ENCODE data around the gene DLGAP1.

Gene DLGAP1

DNA sequence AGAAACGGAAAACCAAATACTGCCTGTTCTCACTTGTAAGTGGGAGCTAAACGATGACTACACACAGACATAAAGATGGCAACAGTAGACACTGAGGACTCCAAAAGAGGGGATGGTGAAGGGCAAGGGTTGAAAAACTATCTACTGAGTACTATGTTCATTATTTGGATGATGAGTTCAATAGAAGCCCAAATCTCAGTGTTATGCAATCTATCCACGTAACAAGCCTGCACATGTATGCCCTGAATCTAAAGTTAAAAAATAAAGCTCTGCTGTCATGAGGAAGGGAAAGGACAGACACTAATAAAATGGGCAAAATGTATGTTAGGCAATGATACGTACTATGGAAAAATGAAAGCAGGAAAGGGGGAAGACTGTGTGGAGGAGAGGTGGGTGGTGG, 629.1 kb downstream of the DLGAP1 start:
- TF ChIP-seq, protein P1, sequence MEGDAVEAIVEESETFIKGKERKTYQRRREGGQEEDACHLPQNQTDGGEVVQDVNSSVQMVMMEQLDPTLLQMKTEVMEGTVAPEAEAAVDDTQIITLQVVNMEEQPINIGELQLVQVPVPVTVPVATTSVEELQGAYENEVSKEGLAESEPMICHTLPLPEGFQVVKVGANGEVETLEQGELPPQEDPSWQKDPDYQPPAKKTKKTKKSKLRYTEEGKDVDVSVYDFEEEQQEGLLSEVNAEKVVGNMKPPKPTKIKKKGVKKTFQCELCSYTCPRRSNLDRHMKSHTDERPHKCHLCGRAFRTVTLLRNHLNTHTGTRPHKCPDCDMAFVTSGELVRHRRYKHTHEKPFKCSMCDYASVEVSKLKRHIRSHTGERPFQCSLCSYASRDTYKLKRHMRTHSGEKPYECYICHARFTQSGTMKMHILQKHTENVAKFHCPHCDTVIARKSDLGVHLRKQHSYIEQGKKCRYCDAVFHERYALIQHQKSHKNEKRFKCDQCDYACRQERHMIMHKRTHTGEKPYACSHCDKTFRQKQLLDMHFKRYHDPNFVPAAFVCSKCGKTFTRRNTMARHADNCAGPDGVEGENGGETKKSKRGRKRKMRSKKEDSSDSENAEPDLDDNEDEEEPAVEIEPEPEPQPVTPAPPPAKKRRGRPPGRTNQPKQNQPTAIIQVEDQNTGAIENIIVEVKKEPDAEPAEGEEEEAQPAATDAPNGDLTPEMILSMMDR (IDR thresholded peaks at IDR 0.05; ENCODE audit: extremely low read depth, insufficient read depth, missing control alignments): no peak
- in situ Hi-C loops (cut with MboI; ENCODE audit: low pct_unique_long_range_greater_than_20kb, low sequenced_read_pairs, unreplicated experiment): no loop called here
- no peak for DNase-seq (ENCODE audit: low spot score)

DNA sequence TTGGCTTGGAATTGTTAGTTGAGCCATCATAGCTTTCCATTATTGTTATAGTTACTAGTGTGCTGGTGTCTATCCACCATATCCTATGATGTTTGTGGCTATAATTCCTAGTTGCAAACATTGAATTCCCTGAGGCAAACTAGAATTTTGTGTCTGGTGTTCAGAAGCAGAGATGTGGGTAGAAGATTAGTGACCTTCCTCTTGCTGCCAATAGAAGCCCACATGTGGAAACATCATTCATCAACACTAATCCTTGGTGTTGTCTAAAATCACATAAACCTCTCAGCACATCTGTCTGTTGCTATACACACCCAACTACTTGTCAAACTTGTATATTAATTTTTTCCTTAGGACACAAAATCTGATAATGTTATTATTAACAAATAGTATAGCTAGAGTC, 631.0 kb downstream of the DLGAP1 start:
- no peak for DNase-seq (ENCODE audit: low spot score)
- in situ Hi-C loops (cut with MboI; ENCODE audit: low pct_unique_long_range_greater_than_20kb, low sequenced_read_pairs, unreplicated experiment): no loop called here
- TF ChIP-seq, protein P1 (IDR thresholded peaks at IDR 0.05; ENCODE audit: extremely low read depth, insufficient read depth, missing control alignments): no peak

- in situ Hi-C loops (cut with MboI; ENCODE audit: low pct_unique_long_range_greater_than_20kb, low sequenced_read_pairs, unreplicated experiment): no loop called here
- TF ChIP-seq, protein P1 (IDR thresholded peaks at IDR 0.05; ENCODE audit: extremely low read depth, insufficient read depth, missing control alignments): no peak
- DNase-seq (ENCODE audit: low spot score): no peak
Observed at GRCh38 chr18:3823073-3823472, 632.0 kb downstream of the DLGAP1 start.

GRCh38 chr18:3821524-3821923, 633.6 kb downstream of the DLGAP1 start:
- TF ChIP-seq, protein P1 (IDR thresholded peaks at IDR 0.05; ENCODE audit: extremely low read depth, insufficient read depth, missing control alignments): no peak
- in situ Hi-C loops (cut with MboI; ENCODE audit: low pct_unique_long_range_greater_than_20kb, low sequenced_read_pairs, unreplicated experiment): no loop called here
- DNase-seq (ENCODE audit: low spot score): no peak

DNA sequence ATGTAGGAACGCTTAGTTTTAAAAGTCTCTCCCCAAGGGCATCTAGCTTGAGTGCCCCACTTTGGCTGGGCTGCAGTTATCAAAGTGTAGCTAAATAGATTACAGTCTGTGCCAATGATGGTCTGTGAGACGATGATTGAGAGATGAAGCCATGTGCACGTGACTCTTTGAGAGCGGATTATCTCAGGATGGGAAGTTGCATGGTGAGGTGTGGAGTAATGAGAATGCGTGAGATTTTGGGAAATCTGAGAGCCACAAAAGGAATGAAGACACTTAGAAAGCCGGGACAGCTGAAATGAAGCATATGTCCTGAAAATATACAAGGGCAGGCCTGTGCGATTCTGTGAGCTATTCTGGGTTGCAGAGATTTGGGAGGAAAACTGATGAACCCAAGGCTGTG, 635.1 kb downstream of the DLGAP1 start:
- in situ Hi-C loops (cut with MboI; ENCODE audit: low pct_unique_long_range_greater_than_20kb, low sequenced_read_pairs, unreplicated experiment): no loop called here
- no peak for DNase-seq (ENCODE audit: low spot score)
- TF ChIP-seq, protein P1 (IDR thresholded peaks at IDR 0.05; ENCODE audit: extremely low read depth, insufficient read depth, missing control alignments): no peak

GRCh38 chr18:3816610-3817363, 638.3 kb downstream of the DLGAP1 start:
- TF ChIP-seq, protein P1 (IDR thresholded peaks at IDR 0.05; ENCODE audit: extremely low read depth, insufficient read depth, missing control alignments): no peak
- in situ Hi-C loops (cut with MboI; ENCODE audit: low pct_unique_long_range_greater_than_20kb, low sequenced_read_pairs, unreplicated experiment): no loop called here
- DNase-seq (ENCODE audit: low spot score): no peak

Data from GM13977 (cell line).